OCI-LY3 (cell line): ENCODE data around the gene CCDC8.

Source experiments
- H2AFZ ChIP-seq: fragments of 200-600, 300-600 bp; shearing (Covaris generic); 2 replicates; pipeline ENCODE4 v1.6.0; 2014; ENCODE audit warnings: antibody characterized with exemption, low read depth, low read length
- H3K27ac ChIP-seq: fragments of 200-600, 300-600 bp; sonication (generic); 2 replicates; pipeline ENCODE4 v1.5.1; 2014; ENCODE audit warnings: mild to moderate bottlenecking, low read length, moderate library complexity, mixed read lengths
- H3K27me3 ChIP-seq: fragments of 200-600, 300-600 bp; sonication (generic); 2 replicates; pipeline ENCODE4 v1.6.1; 2014; ENCODE audit warnings: low read depth, low read length, mixed read lengths
- H3K36me3 ChIP-seq: fragments of 200-600, 300-600 bp; sonication (generic); replicated peaks from 2 replicates; pipeline ENCODE3; 2014; ENCODE audit warnings: low read depth, low read length, mixed read lengths
- H3K4me1 ChIP-seq: fragments of 300-600, 200-600 bp; sonication (generic); 2 replicates; pipeline ENCODE4 v1.6.1; 2014; ENCODE audit warnings: low read length, mixed read lengths
- H3K4me2 ChIP-seq: fragments of 200-600, 300-600 bp; sonication (generic); 2 replicates; pipeline ENCODE4 v1.6.1; 2014; ENCODE audit warnings: low read length, mixed read lengths
- H3K4me3 ChIP-seq: fragments of 300-600, 200-600 bp; sonication (generic); 2 replicates; pipeline ENCODE4 v1.5.1; 2014; ENCODE audit warnings: antibody characterized with exemption, mild to moderate bottlenecking, low read length, moderate library complexity
- H3K79me2 ChIP-seq: fragments of 300-600, 200-600 bp; shearing (Covaris generic); 2 replicates; pipeline ENCODE4 v1.6.1; 2014; ENCODE audit warnings: mild to moderate bottlenecking, low read length, mixed read lengths
- H3K9ac ChIP-seq: fragments of 300-600, 200-600 bp; shearing (Covaris generic); 2 replicates; pipeline ENCODE4 v1.6.0; 2014; ENCODE audit warnings: mild to moderate bottlenecking, low read length, moderate library complexity
- H3K9me3 ChIP-seq: fragments of 200-600, 300-600 bp; shearing (Covaris generic); 2 replicates; pipeline ENCODE4 v1.6.1; 2014; ENCODE audit warnings: low read length, mixed read lengths; ENCODE audit not compliant: insufficient read depth
- H4K20me1 ChIP-seq: fragments of 200-600, 300-600 bp; sonication (generic); 2 replicates; pipeline ENCODE4 v1.6.1; 2016; ENCODE audit warnings: low read length, mixed read lengths; ENCODE audit not compliant: insufficient read depth
- CTCF ChIP-seq: fragments of 200-600, 300-600 bp; sonication (generic); IDR thresholded peaks from 2 replicates; pipeline ENCODE4 v1.5.1; 2014; ENCODE audit warnings: antibody characterized with exemption, low read length, low read depth
- EZH2phosphoT487 ChIP-seq: fragments of 200-600 bp; shearing (Covaris generic); IDR thresholded peaks from 2 replicates; pipeline ENCODE4 v1.6.1; 2018; ENCODE audit warnings: antibody characterized with exemption, mixed run types, low read depth

Gene CCDC8

GRCh38 chr19:46447824-46448223 lies 34.5 kb upstream of the CCDC8 start:
- Histone ChIP-seq H3K4me1 (peaks cover 10% of the 10 kb centered on the region), H3K4me2 (no peak overlapping the region), H3K27me3 (peaks cover 8% of the 10 kb centered on the region), H3K79me2 (no peaks in the 10 kb centered on the region), H3K27ac (no peak overlapping the region), H3K9me3 (peaks cover 6% of the 10 kb centered on the region; the same call in 1 of the 2 replicates), H2AFZ (no peak overlapping the region), H3K36me3 (no peaks in the 10 kb centered on the region), H3K4me3 (no peak overlapping the region), H3K9ac (no peak overlapping the region), H4K20me1 (no peaks in the 10 kb centered on the region)
- TF ChIP-seq EZH2phosphoT487 (no peak), CTCF (no peak)

GRCh38 chr19:46447006-46447405 lies 33.6 kb upstream of the CCDC8 start:
- Histone ChIP-seq H3K27ac (no peak overlapping the region), H3K79me2 (no peaks in the 10 kb centered on the region), H3K9me3 (peaks cover 6% of the 10 kb centered on the region; the same call in 1 of the 2 replicates), H3K4me3 (no peak overlapping the region), H3K4me2 (peak overlapping the region; percentile 25), H3K4me1 (peaks cover 10% of the 10 kb centered on the region), H3K36me3 (no peaks in the 10 kb centered on the region), H4K20me1 (no peaks in the 10 kb centered on the region), H3K9ac (no peak overlapping the region), H2AFZ (no peak overlapping the region), H3K27me3 (peaks cover 3% of the 10 kb centered on the region)
- TF ChIP-seq EZH2phosphoT487 (no peak), CTCF (no peak)

GRCh38 chr19:46446021-46446420 lies 32.7 kb upstream of the CCDC8 start:
- Histone ChIP-seq H3K9ac (no peak overlapping the region), H2AFZ (no peak overlapping the region), H3K4me1 (peaks cover 10% of the 10 kb centered on the region), H3K27me3 (no peaks in the 10 kb centered on the region), H4K20me1 (no peaks in the 10 kb centered on the region), H3K9me3 (peaks cover 6% of the 10 kb centered on the region; the same call in 1 of the 2 replicates), H3K4me2 (no peak overlapping the region), H3K36me3 (no peaks in the 10 kb centered on the region), H3K79me2 (no peaks in the 10 kb centered on the region), H3K27ac (no peak overlapping the region), H3K4me3 (no peak overlapping the region)
- TF ChIP-seq EZH2phosphoT487, result no peak
- TF ChIP-seq CTCF, result no peak

GRCh38 chr19:46442808-46443450 lies 29.6 kb upstream of the CCDC8 start:
- H3K4me2 ChIP-seq, result no peak overlapping the region
- TF ChIP-seq EZH2phosphoT487 (no peak), CTCF (no peak)
- H3K4me1 ChIP-seq, result peaks cover 10% of the 10 kb centered on the region
- H3K9ac ChIP-seq, result no peak overlapping the region
- no peaks in the 10 kb centered on the region for H4K20me1 ChIP-seq
- H2AFZ ChIP-seq, result no peak overlapping the region
- no peaks in the 10 kb centered on the region for H3K79me2 ChIP-seq
- H3K36me3 ChIP-seq, result no peaks in the 10 kb centered on the region
- no peak overlapping the region for H3K4me3 ChIP-seq
- H3K9me3 ChIP-seq, result no peaks in the 10 kb centered on the region
- H3K27ac ChIP-seq, result no peak overlapping the region
- no peaks in the 10 kb centered on the region for H3K27me3 ChIP-seq
